Liver (tissue), 9 donors: Measurements from ENCODE around the gene UBE2K. TPM values are rescaled to one million over a fixed set of nuclear protein-coding genes. Genes with fewer than 3 reads are reported as not detected.

Source experiments
- DNase-seq: peaks from one replicate; pipeline ENCODE4 v3.0.0-alpha.2; 2017; ENCODE audit warnings: low spot score
- H3K27ac ChIP-seq, 2 donors: one replicate each; pipeline ENCODE4 v1.7.0; 2013; ENCODE audit warnings: inconsistent platforms in 2 of 2, low read length in 2 of 2, control low read depth in 1 of 2, low read depth in 1 of 2, mild to moderate bottlenecking in 1 of 2
- H3K27me3 ChIP-seq, 4 donors: one replicate each; pipeline versions ENCODE4 v1.6.1 to v1.7.0; 2013; ENCODE audit warnings: low read length in 3 of 4, inconsistent platforms in 1 of 4, mild to moderate bottlenecking in 1 of 4, moderate library complexity in 1 of 4; ENCODE audit not compliant: control insufficient read depth in 4 of 4, insufficient read depth in 4 of 4
- H3K36me3 ChIP-seq, 4 donors: one replicate each; pipeline versions ENCODE4 v1.6.1 to v1.7.0; 2013; ENCODE audit warnings: low read length in 3 of 4, mild to moderate bottlenecking in 3 of 4, low read depth in 1 of 4, moderate library complexity in 1 of 4; ENCODE audit not compliant: control insufficient read depth in 4 of 4, insufficient read depth in 3 of 4
- H3K4me1 ChIP-seq, 4 donors: one replicate each; pipeline versions ENCODE4 v1.6.1 to v1.7.0; 2013; ENCODE audit warnings: low read length in 3 of 4, mild to moderate bottlenecking in 3 of 4, moderate library complexity in 1 of 4; ENCODE audit not compliant: control insufficient read depth in 4 of 4, insufficient read depth in 4 of 4
- H3K4me3 ChIP-seq, 3 donors: one replicate each; pipeline versions ENCODE4 v1.6.1 to v1.7.0; 2013; ENCODE audit warnings: low read length in 3 of 3, control low read depth in 1 of 3, low read depth in 1 of 3, mild to moderate bottlenecking in 1 of 3
- H3K9ac ChIP-seq, 2 donors: one replicate each; pipeline ENCODE4 v1.7.0; 2013; ENCODE audit warnings: low read length in 2 of 2, mild to moderate bottlenecking in 2 of 2, moderate library complexity in 2 of 2, control low read depth in 1 of 2, low read depth in 1 of 2
- H3K9me3 ChIP-seq, 4 donors: one replicate each; pipeline versions ENCODE4 v1.6.1 to v1.7.0; 2013; ENCODE audit warnings: low read length in 3 of 4; ENCODE audit not compliant: control insufficient read depth in 4 of 4
- EGR1 ChIP-seq, 2 donors: IDR thresholded peaks; 2 replicates each; pipeline ENCODE4 v1.6.1; 2016 to 2018; ENCODE audit warnings: antibody characterized with exemption in 2 of 2, low read depth in 2 of 2
- FOXA1 ChIP-seq: IDR thresholded peaks from 2 replicates; pipeline ENCODE4 v1.6.1; 2016; ENCODE audit warnings: antibody characterized with exemption
- FOXA2 ChIP-seq: IDR thresholded peaks from 2 replicates; pipeline ENCODE4 v1.6.1; 2016; ENCODE audit warnings: antibody characterized with exemption
- GABPA ChIP-seq, 2 donors: IDR thresholded peaks in 1 of 2; conservative IDR thresholded peaks in 1 of 2; 2 replicates each; pipeline ENCODE4 v1.6.1; 2016; ENCODE audit warnings: antibody characterized with exemption in 2 of 2, mild to moderate bottlenecking in 1 of 2, moderate library complexity in 1 of 2
- HNF4A ChIP-seq, 2 donors: conservative IDR thresholded peaks; 2 replicates each; pipeline ENCODE4 v1.6.1; 2016; ENCODE audit warnings: antibody characterized with exemption in 2 of 2, mild to moderate bottlenecking in 2 of 2
- HNF4G ChIP-seq: IDR thresholded peaks from 2 replicates; pipeline ENCODE4 v1.6.1; 2016; ENCODE audit warnings: antibody characterized with exemption
- JUND ChIP-seq, 2 donors: IDR thresholded peaks; 2 replicates each; pipeline ENCODE4 v1.6.1; 2016; ENCODE audit warnings: antibody characterized with exemption in 2 of 2
- NR2F2 ChIP-seq: IDR thresholded peaks from 2 replicates; pipeline ENCODE4 v1.6.1; 2016; ENCODE audit warnings: antibody characterized with exemption
- RAD21 ChIP-seq, 2 donors: IDR thresholded peaks; 2 replicates each; pipeline ENCODE4 v1.6.1; 2016; ENCODE audit warnings: antibody characterized with exemption in 2 of 2, mild to moderate bottlenecking in 2 of 2
- RXRA ChIP-seq, 2 donors: IDR thresholded peaks; 2 replicates each; pipeline ENCODE4 v1.6.1; 2017 to 2018; ENCODE audit warnings: antibody characterized with exemption in 2 of 2, mild to moderate bottlenecking in 1 of 2
- SP1 ChIP-seq: IDR thresholded peaks from 2 replicates; pipeline ENCODE4 v1.6.1; 2018; ENCODE audit warnings: antibody characterized with exemption, mild to moderate bottlenecking
- TAF1 ChIP-seq: conservative IDR thresholded peaks from 2 replicates; pipeline ENCODE4 v1.6.1; 2016; ENCODE audit warnings: antibody characterized with exemption, mild to moderate bottlenecking
- YY1 ChIP-seq: IDR thresholded peaks from 2 replicates; pipeline ENCODE4 v1.6.1; 2016; ENCODE audit warnings: antibody characterized with exemption, mild to moderate bottlenecking
- polyA plus RNA-seq, 2 donors: library from polyadenylated mRNA; stranded (reverse) in 1 of 2; unstranded in 1 of 2; fragments of 200-250 nt in 1 of 2; fragments of >200 nt in 1 of 2; fragmentation: Nextera tagmentation in 1 of 2; extraction: Ambion mirVana in 1 of 2; gene quantifications; one replicate each; pipeline versions ENCODE4 v1.2.1 to v1.2.3, GENCODE V29; 2013 to 2015
- total RNA-seq, 2 donors: library from RNA; depleted of rRNA; stranded (reverse); fragments of >200 nt; gene quantifications; one replicate each; pipeline ENCODE4 v1.2.3, GENCODE V29; 2014
- TF ChIP-seq, protein P1 (sequence below): IDR thresholded peaks from 2 replicates; pipeline ENCODE4 v1.6.1; 2016; ENCODE audit warnings: antibody characterized with exemption
- TF ChIP-seq, protein P2 (sequence below): fragments of 150-350 bp; IDR thresholded peaks from 2 replicates; pipeline ENCODE4 v1.5.1; 2017; ENCODE audit warnings: improper control_type of control experiment, low read depth, low read length; ENCODE audit not compliant: missing input control
- TF ChIP-seq, protein P3 (sequence below): IDR thresholded peaks from 2 replicates; pipeline ENCODE4 v1.6.1; 2016; ENCODE audit warnings: antibody characterized with exemption, mild to moderate bottlenecking
- TF ChIP-seq, protein P4 (sequence below): IDR thresholded peaks from 2 replicates; pipeline ENCODE4 v1.6.1; 2016; ENCODE audit warnings: antibody characterized with exemption
- TF ChIP-seq, protein P5 (sequence below): IDR thresholded peaks from 2 replicates; pipeline ENCODE4 v1.6.1; 2016; ENCODE audit warnings: antibody characterized with exemption
- donor health status: healthy.
- donor health status: healthy.
- donor health status: healthy.
- donor health status: healthy.
- donor health status: healthy.

UBE2K gene
- total and polyA plus RNA-seq, 4 donors, result 21.5 to 45.3 (median 26.0) TPM

DNA sequence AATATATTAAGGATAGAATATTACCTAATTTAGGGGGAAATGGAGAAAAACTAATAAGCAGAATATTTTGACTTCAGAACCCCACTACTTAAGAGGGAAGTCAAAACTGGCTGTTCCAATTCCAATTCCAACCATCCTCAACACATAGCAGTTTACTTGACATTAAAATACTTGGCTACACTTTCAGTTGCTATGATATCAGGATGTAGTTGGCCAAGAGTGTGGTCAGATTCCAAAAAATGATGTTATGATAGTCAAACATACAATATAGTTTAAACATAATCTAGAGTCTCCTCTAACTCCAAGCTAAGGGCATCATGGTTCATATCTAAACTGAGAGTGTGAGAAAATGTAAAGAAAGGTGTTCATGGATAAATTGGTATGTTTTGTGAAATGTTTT, 42.7 kb upstream of the UBE2K start:
- Histone ChIP-seq H3K27me3 (no peaks in the 10 kb centered on the region), H3K9ac (no peak overlapping the region), H3K9me3 (no peaks in the 10 kb centered on the region), H3K4me3 (no peak overlapping the region), H3K36me3 (no peaks in the 10 kb centered on the region), H3K4me1 (peaks cover 8 to 23% (median 14%) of the 10 kb centered on the region in 4 donors), H3K27ac (peak overlapping the region; percentile 57 to 63)
- TF ChIP-seq NR2F2 (no peak), FOXA2 (no peak), TAF1 (no peak), YY1 (no peak), HNF4G (no peak), EGR1 (IDR thresholded peaks at IDR 0.05; ENCODE audit: low read depth in 2 of 2) (no peak), RXRA (IDR thresholded peaks at IDR 0.05) (no peak), JUND (IDR thresholded peaks at IDR 0.05) (no peak), GABPA (IDR thresholded peaks at IDR 0.05 in 1 of 2, conservative IDR thresholded peaks at IDR 0.05 in 1 of 2) (no peak), HNF4A (conservative IDR thresholded peaks at IDR 0.05) (no peak), FOXA1 (no peak), SP1 (no peak), RAD21 (IDR thresholded peaks at IDR 0.05) (no peak)
- TF ChIP-seq, protein P1, sequence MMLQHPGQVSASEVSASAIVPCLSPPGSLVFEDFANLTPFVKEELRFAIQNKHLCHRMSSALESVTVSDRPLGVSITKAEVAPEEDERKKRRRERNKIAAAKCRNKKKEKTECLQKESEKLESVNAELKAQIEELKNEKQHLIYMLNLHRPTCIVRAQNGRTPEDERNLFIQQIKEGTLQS, result no peak
- TF ChIP-seq, protein P2, sequence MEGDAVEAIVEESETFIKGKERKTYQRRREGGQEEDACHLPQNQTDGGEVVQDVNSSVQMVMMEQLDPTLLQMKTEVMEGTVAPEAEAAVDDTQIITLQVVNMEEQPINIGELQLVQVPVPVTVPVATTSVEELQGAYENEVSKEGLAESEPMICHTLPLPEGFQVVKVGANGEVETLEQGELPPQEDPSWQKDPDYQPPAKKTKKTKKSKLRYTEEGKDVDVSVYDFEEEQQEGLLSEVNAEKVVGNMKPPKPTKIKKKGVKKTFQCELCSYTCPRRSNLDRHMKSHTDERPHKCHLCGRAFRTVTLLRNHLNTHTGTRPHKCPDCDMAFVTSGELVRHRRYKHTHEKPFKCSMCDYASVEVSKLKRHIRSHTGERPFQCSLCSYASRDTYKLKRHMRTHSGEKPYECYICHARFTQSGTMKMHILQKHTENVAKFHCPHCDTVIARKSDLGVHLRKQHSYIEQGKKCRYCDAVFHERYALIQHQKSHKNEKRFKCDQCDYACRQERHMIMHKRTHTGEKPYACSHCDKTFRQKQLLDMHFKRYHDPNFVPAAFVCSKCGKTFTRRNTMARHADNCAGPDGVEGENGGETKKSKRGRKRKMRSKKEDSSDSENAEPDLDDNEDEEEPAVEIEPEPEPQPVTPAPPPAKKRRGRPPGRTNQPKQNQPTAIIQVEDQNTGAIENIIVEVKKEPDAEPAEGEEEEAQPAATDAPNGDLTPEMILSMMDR, result no peak
- TF ChIP-seq, protein P3, sequence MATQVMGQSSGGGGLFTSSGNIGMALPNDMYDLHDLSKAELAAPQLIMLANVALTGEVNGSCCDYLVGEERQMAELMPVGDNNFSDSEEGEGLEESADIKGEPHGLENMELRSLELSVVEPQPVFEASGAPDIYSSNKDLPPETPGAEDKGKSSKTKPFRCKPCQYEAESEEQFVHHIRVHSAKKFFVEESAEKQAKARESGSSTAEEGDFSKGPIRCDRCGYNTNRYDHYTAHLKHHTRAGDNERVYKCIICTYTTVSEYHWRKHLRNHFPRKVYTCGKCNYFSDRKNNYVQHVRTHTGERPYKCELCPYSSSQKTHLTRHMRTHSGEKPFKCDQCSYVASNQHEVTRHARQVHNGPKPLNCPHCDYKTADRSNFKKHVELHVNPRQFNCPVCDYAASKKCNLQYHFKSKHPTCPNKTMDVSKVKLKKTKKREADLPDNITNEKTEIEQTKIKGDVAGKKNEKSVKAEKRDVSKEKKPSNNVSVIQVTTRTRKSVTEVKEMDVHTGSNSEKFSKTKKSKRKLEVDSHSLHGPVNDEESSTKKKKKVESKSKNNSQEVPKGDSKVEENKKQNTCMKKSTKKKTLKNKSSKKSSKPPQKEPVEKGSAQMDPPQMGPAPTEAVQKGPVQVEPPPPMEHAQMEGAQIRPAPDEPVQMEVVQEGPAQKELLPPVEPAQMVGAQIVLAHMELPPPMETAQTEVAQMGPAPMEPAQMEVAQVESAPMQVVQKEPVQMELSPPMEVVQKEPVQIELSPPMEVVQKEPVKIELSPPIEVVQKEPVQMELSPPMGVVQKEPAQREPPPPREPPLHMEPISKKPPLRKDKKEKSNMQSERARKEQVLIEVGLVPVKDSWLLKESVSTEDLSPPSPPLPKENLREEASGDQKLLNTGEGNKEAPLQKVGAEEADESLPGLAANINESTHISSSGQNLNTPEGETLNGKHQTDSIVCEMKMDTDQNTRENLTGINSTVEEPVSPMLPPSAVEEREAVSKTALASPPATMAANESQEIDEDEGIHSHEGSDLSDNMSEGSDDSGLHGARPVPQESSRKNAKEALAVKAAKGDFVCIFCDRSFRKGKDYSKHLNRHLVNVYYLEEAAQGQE, result no peak
- TF ChIP-seq, protein P4, sequence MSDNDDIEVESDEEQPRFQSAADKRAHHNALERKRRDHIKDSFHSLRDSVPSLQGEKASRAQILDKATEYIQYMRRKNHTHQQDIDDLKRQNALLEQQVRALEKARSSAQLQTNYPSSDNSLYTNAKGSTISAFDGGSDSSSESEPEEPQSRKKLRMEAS, result no peak
- TF ChIP-seq, protein P5, sequence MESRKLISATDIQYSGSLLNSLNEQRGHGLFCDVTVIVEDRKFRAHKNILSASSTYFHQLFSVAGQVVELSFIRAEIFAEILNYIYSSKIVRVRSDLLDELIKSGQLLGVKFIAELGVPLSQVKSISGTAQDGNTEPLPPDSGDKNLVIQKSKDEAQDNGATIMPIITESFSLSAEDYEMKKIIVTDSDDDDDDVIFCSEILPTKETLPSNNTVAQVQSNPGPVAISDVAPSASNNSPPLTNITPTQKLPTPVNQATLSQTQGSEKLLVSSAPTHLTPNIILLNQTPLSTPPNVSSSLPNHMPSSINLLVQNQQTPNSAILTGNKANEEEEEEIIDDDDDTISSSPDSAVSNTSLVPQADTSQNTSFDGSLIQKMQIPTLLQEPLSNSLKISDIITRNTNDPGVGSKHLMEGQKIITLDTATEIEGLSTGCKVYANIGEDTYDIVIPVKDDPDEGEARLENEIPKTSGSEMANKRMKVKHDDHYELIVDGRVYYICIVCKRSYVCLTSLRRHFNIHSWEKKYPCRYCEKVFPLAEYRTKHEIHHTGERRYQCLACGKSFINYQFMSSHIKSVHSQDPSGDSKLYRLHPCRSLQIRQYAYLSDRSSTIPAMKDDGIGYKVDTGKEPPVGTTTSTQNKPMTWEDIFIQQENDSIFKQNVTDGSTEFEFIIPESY, result no peak
- no peak for DNase-seq
